HL-60 (cell line): ENCODE measurements around the gene FARP1.

Experiments
- DNase-seq, 2 experiments: peaks; one replicate each; pipeline ENCODE4 v3.0.0-alpha.2; 2010 to 2020; ENCODE audit warnings: low read depth in 1 of 2, low spot score in 1 of 2
- H3K27ac ChIP-seq: fragments of 250-450 bp; sonication (Bioruptor Pico); replicated peaks from 2 replicates; pipeline ENCODE4 v1.5.1; 2020; ENCODE audit warnings: mild to moderate bottlenecking, moderate library complexity
- H3K27me3 ChIP-seq: fragments of 250-450 bp; sonication (Bioruptor Pico); 2 replicates; pipeline ENCODE4 v1.5.1; 2021; ENCODE audit warnings: mild to moderate bottlenecking, moderate library complexity; ENCODE audit not compliant: insufficient read depth, poor library complexity, severe bottlenecking
- H3K4me3 ChIP-seq: replicated peaks from 2 replicates; pipeline ENCODE4 v1.5.1; 2011; ENCODE audit warnings: mild to moderate bottlenecking, control low read depth, low read length; ENCODE audit not compliant: insufficient read depth
- GABPA ChIP-seq: IDR thresholded peaks from 2 replicates; pipeline ENCODE4 v1.6.1; 2012; ENCODE audit warnings: low read depth
- POLR2AphosphoS5 ChIP-seq: IDR thresholded peaks from 2 replicates; pipeline ENCODE4 v1.6.1; 2012; ENCODE audit warnings: low read depth
- REST ChIP-seq: IDR thresholded peaks from 2 replicates; pipeline ENCODE4 v1.6.1; 2012; ENCODE audit warnings: low read depth; ENCODE audit not compliant: insufficient replicate concordance
- SPI1 ChIP-seq: IDR thresholded peaks from 2 replicates; pipeline ENCODE4 v1.6.1; 2012; ENCODE audit warnings: low read depth, mild to moderate bottlenecking, borderline replicate concordance
- TF ChIP-seq, protein P1 (sequence below): IDR thresholded peaks from one replicate; pipeline ENCODE4 v1.5.1; 2011; ENCODE audit warnings: low read length, control low read depth, inconsistent platforms; ENCODE audit not compliant: insufficient read depth

FARP1 gene

DNA sequence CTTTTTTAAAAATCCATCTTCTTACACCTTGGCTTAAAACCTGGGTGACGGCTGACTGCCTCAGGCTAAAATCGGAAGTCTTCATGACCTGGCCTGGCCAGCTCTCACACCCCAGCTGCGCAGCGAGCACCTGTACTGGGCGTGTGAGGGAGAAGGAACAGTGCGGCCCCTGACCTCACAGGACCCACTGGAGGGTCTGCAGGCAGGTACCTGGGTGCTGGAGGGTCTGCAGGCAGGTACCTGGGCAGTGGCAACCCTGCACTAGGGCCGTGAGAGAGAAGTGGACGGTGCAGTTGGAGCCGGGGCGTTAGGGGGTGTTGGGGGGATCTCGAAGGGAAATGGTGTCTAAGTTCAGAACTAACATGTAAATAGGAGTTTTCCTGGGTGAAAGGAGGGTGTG is 289.7 kb downstream of the FARP1 start:
- H3K27me3 ChIP-seq: peaks cover 13% of the 10 kb centered on the region
- H3K4me3 ChIP-seq: no peak overlapping the region
- H3K27ac ChIP-seq: no peak overlapping the region
- TF ChIP-seq POLR2AphosphoS5: no peak
- TF ChIP-seq, protein P1, sequence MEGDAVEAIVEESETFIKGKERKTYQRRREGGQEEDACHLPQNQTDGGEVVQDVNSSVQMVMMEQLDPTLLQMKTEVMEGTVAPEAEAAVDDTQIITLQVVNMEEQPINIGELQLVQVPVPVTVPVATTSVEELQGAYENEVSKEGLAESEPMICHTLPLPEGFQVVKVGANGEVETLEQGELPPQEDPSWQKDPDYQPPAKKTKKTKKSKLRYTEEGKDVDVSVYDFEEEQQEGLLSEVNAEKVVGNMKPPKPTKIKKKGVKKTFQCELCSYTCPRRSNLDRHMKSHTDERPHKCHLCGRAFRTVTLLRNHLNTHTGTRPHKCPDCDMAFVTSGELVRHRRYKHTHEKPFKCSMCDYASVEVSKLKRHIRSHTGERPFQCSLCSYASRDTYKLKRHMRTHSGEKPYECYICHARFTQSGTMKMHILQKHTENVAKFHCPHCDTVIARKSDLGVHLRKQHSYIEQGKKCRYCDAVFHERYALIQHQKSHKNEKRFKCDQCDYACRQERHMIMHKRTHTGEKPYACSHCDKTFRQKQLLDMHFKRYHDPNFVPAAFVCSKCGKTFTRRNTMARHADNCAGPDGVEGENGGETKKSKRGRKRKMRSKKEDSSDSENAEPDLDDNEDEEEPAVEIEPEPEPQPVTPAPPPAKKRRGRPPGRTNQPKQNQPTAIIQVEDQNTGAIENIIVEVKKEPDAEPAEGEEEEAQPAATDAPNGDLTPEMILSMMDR: no peak
- no peak for TF ChIP-seq GABPA
- TF ChIP-seq REST: no peak
- TF ChIP-seq SPI1: no peak
- no peak for DNase-seq

DNA sequence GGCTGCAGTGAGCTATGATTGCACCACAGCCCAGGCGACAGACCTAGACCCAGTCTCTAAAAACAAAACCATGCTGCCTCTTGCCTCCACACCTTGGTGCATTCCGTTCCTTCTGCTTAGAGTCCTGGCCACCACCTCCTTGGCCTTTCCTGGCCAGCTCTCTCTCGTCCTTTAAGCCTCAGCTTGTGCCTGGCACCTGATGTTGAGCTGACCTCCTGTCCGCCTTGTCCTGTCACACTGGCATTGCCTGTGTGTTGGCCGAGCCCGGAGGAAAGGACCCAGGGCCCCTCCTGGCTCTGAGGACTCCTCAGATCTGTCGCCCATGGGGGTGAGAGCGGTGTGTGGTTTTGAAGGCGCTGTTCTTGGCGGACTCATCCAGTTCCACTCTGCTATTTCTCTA is 290.8 kb downstream of the FARP1 start:
- no peak for TF ChIP-seq POLR2AphosphoS5
- no peak for TF ChIP-seq SPI1
- no peak for TF ChIP-seq REST
- TF ChIP-seq GABPA: no peak
- TF ChIP-seq, protein P1: no peak
- DNase-seq: no peak
- H3K27me3 ChIP-seq: peaks cover 13% of the 10 kb centered on the region
- H3K27ac ChIP-seq: no peak overlapping the region
- H3K4me3 ChIP-seq: no peak overlapping the region

GRCh38 chr13:98434060-98434459 is 291.2 kb downstream of the FARP1 start:
- TF ChIP-seq, protein P1: no peak
- TF ChIP-seq SPI1: no peak
- no peak for TF ChIP-seq GABPA
- no peak for TF ChIP-seq REST
- no peak for TF ChIP-seq POLR2AphosphoS5
- peaks cover 13% of the 10 kb centered on the region for H3K27me3 ChIP-seq
- DNase-seq: no peak
- H3K27ac ChIP-seq: no peak overlapping the region
- H3K4me3 ChIP-seq: no peak overlapping the region
